ENCODE measurements around the gene MAP3K1. TPM values are rescaled to one million over a fixed set of nuclear protein-coding genes. Genes with fewer than 3 reads are reported as not detected.

MAP3K1 gene
- total RNA-seq, 1 experiment from 2014 or later, result 8.5 TPM

GRCh38 chr5:56829137-56829908 lies 14.0 kb downstream of the MAP3K1 start:
- no TSS peak for BruUV-seq (replicated peaks)
- Histone ChIP-seq H3K4me3 (replicated peaks in 1 of 2; ENCODE audit: low read depth in 1 of 2, low read length in 2 of 2) (peak overlapping the region in 1 of 2 experiments; percentile 32; a peak in 3 of 4 replicates), H3K9me2 (ENCODE audit: insufficient read depth) (no peaks in the 10 kb centered on the region), H3K4me1 (ENCODE audit: control insufficient read depth in 1 of 2, insufficient read depth in 2 of 2, low read length in 2 of 2) (peaks cover 10 to 30% of the 10 kb centered on the region in 2 experiments; a peak in 3 of 4 replicates), H3K36me3 (ENCODE audit: control insufficient read depth in 1 of 2, insufficient read depth in 2 of 2, low read length in 2 of 2) (no peaks in the 10 kb centered on the region), H3K27me3 (ENCODE audit: insufficient read depth, low read length) (no peaks in the 10 kb centered on the region), H4K20me1 (ENCODE audit: insufficient read depth) (no peaks in the 10 kb centered on the region), H3K9ac (ENCODE audit: low read length) (no peak overlapping the region), H3K79me2 (ENCODE audit: insufficient read depth, low read length) (peaks cover 48% of the 10 kb centered on the region), H3K4me2 (ENCODE audit: low read length) (peak overlapping the region; percentile 62), H3K9me3 (ENCODE audit: control insufficient read depth in 1 of 2, insufficient read depth in 1 of 2, low read depth in 1 of 2, low read length in 2 of 2) (no peaks in the 10 kb centered on the region), H3K27ac (ENCODE audit: low read depth, low read length) (no peak overlapping the region), H2AFZ (ENCODE audit: low read depth, low read length, poor library complexity, severe bottlenecking) (no peak overlapping the region)
- ChIA-PET CTCF (interaction anchor here (1.3 to 2.0 kb wide), 3 partner anchors 9 to 12 kb away, joined by 3 to 12 read pairs (median 4); no protein-coding TSS in a partner anchor), POLR2A (interaction anchor here (0.6 to 1.1 kb wide), 4 partner anchors 9 to 12 kb away, joined by 3 read pairs; no protein-coding TSS in a partner anchor), RAD21 (ENCODE audit: low non-redundant PET in 1 of 2, low total read pairs in 2 of 2, uncharacterized antibody in 2 of 2, unreplicated experiment in 2 of 2) (interaction anchor here in 1 of 2 experiments (0.9 kb wide), 1 partner anchor 13 kb away, joined by 3 read pairs; no protein-coding TSS in a partner anchor)
- DNase-seq (ENCODE audit: low read depth, low spot score) (peak; percentile 81), ATAC-seq (peak; percentile 92)
- peak; percentile 54 for TF ChIP-seq CEBPB (IDR thresholded peaks at IDR 0.05; ENCODE audit: low read depth)
- no peak for TF ChIP-seq ZFX (IDR thresholded peaks at IDR 0.05)
- no peak for TF ChIP-seq POLR2AphosphoS5 (IDR thresholded peaks at IDR 0.05; ENCODE audit: low read depth, low read length)
- TF ChIP-seq ZBTB33 (IDR thresholded peaks at IDR 0.05; ENCODE audit: extremely low read depth, insufficient replicate concordance, low read length), result no peak
- TF ChIP-seq CTCF (IDR thresholded peaks at IDR 0.05 in 2 of 3, conservative IDR thresholded peaks at IDR 0.05 in 1 of 3; ENCODE audit: borderline replicate concordance in 1 of 3, insufficient read depth in 1 of 3, low read depth in 2 of 3, low read length in 2 of 3), result no peak
- TF ChIP-seq SIN3A (IDR thresholded peaks at IDR 0.05; ENCODE audit: low read depth), result 0 out of 2 replicates have a peak, but pooled peaks have one; percentile 50
- TF ChIP-seq CBX3 (IDR thresholded peaks at IDR 0.05; ENCODE audit: low read depth), result peak; percentile 77
- peak; percentile 47 for TF ChIP-seq SP1 (IDR thresholded peaks at IDR 0.05; ENCODE audit: low read depth)
- TF ChIP-seq MAX (IDR thresholded peaks at IDR 0.05), result peak; percentile 63
- TF ChIP-seq JUND (IDR thresholded peaks at IDR 0.05), result peak; percentile 57
- TF ChIP-seq FOSL1 (IDR thresholded peaks at IDR 0.05; ENCODE audit: low read depth), result peak; percentile 90
- no peak for TF ChIP-seq ZNF274 (IDR thresholded peaks at IDR 0.05; ENCODE audit: low read depth, low read length)
- peak; percentile 27 for TF ChIP-seq YY1 (IDR thresholded peaks at IDR 0.05; ENCODE audit: extremely low read depth, insufficient replicate concordance, low read depth, low read length)
- no peak for TF ChIP-seq POLR2A (IDR thresholded peaks at IDR 0.05; ENCODE audit: borderline replicate concordance, extremely low read depth, insufficient read depth, insufficient read length)
- TF ChIP-seq REST (IDR thresholded peaks at IDR 0.05; ENCODE audit: low read depth), result no peak
- TF ChIP-seq EZH2 (IDR thresholded peaks at IDR 0.05), result no peak
- TF ChIP-seq ELF1 (IDR thresholded peaks at IDR 0.05; ENCODE audit: borderline replicate concordance, low read depth), result no peak
- 0 out of 2 replicates have a peak, but pooled peaks have one; percentile 38 for TF ChIP-seq SRF (IDR thresholded peaks at IDR 0.05; ENCODE audit: low read depth)
- intact Hi-C loops (cut with micrococcal nuclease), result no loop called here
